Fibroblast of upper back skin (primary cell): ENCODE results near the gene ADGRG3.
"Not testable (repeated sequence)": the region's sequence is repeated elsewhere in the genome, so short reads cannot be mapped to it uniquely, and the experiment has no call there.

Experiments used
- DNase-seq: peaks from one replicate; pipeline ENCODE4 v3.0.0-alpha.2; 2013

The ADGRG3 gene

GRCh38 chr16:57699481-57699880 lies 31.4 kb downstream of the ADGRG3 start:
- DNase-seq: no peak

DNA sequence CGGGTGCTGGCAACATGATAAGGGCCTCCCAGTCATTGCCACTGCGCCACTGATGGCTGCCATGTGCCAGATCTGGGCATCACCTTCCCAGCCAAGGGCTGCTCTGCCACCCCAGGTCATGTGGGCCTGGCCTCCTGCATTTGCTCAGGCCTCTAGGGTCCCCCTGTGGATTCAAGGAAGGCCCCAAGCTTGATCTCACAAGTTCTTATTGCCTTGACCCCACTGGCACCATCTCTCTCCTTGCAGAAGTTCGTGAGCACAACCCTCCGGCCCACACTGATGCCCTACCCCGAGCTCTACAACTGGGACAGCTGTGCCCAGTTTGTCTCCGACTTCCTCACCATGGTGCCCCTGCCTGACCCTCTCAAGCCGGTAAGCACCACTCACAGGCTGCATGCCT lies 31.8 kb downstream of the ADGRG3 start:
- DNase-seq: no peak

DNA sequence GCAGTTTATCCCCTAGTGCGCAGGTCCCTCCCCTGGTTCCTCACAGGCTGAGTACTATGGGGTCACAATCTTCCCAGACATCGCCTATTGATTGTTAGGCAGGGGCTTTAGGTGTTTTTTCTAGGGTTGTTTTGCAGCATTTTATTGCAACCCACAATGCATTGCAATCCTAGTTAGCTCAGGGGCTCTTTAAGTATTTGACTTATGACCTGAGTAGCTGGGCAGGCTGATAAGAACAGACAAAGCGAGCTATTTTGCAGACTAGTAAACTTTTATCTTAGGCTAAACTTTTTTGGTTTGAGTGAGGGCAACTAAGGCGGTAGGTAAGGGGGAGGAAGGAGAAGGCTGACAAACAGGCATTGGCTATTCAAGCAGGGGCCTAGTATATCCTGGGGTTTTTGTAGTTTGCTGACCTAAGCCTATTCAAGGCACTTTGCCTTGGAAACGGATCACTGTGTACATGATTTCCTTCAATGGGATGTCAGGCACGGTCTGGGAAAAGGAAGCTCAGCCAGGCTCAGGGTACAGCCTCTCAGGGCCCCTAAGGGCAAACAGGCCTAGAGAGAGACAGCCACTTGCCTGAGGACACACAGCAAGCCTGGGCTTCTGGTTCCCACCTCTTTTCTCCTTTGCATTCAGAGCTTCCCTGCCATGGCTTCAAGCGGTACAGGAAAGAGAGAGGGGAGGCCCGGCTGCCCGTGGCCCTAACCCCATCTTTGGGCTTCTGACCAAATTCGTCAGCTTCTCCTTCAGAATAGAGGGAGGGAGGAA lies 32.9 kb downstream of the ADGRG3 start:
- no peak for DNase-seq

DNA sequence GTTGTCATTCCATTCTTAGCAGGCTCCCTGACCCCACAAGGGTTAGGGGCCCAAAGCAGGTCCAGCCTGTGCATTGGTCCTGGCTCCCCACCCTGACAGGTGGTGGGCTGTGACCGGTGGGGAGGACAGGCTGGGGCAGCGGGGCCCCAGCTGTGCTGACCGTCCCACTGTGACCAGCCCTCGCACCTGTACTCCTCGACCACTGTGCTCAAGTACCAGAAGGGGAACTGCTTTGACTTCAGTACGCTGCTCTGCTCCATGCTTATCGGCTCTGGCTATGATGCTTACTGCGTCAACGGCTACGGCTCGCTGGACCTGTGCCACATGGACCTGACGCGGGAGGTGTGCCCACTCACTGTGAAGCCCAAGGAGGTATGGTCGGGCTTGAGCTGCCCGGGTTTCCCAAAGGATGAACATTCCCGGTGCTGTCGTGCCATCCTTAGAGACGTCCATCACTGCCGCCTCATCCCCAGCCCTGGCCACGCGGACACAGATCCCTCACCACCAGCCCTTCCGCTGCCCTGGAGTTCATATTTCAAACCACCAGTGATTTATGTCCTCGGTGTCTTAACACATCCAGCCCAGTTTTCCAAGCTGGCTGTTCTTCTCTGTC lies 33.8 kb downstream of the ADGRG3 start:
- no peak for DNase-seq

- no peak for DNase-seq
Observed at GRCh38 chr16:57703416-57704010, 35.4 kb downstream of the ADGRG3 start.

- DNase-seq: no peak
Observed at GRCh38 chr16:57704011-57704904, 36.2 kb downstream of the ADGRG3 start.

DNA sequence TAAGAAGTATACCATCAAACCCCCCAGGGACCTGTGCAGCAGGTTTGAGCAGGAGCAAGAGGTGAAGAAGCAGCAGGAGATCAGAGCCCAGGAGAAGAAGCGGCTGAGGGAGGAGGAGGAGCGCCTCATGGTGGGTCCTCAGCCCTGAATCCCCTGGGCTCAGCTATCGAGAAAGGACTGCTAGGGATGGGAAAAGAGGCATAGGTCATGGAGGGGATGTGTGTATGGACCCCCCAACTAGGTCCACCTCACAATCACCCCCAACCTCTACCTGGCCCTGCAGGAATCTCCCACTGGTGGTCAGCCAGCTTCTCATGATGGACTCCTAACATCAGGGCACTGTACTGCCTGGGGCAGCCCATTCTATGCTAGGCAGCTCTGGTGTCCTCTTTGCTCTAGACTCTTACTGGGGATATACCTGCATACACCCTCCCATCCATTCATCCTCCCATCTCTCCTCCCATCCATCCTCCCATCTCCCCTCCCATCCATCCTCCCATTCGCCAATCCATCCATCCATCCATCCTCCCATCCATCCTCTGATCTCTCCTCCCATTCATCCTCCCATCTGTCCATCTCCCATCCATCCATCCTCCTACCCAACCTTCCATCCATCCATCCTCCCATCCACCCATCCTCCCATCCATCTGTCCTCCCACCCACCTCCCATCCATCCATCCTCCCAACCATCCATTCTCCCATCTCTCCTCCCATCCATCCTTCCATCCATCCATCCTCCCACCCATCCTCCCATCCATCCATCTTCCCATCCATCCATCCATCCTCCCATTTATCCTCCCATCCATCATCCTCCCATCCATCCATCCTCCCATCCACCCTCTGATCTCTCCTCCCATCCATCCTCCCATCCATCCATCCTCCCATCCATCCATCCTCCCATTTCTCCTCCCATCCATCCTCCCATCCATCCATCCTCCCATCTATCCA lies 37.1 kb downstream of the ADGRG3 start:
- DNase-seq: no peak

DNA sequence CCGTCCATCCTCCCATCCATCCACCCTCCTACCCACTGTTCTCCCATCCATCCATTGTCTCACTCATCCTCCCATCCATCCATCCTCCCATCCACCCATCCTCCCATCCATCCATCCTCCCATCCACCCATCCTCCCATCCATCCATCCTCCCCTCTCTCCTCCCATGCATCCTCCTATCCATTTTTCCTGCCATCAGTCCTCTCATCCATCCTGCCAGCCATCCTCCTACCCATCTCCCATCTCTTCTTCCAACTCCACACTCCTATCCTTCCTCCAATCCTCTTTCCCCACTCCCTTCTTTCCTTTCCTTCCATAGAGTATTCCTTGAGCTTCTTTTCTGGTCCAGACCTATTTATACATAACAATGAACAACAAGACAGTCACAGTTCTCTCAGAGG lies 38.6 kb downstream of the ADGRG3 start:
- no peak for DNase-seq

DNA sequence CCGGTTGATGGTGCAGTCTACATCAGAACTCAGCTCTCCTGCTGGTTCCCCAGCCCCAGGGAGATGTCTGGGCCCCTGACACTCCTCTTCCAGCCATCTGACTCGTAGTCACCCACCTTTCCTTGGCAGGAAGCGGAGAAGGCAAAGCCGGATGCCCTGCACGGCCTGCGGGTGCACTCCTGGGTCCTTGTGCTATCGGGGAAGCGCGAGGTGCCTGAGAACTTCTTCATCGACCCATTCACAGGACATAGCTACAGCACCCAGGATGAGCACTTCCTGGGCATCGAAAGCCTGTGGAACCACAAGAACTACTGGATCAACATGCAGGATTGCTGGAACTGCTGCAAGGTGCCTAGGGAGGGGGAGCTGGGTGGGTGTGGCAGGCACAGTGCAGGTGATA lies 39.2 kb downstream of the ADGRG3 start:
- no peak for DNase-seq

GRCh38 chr16:57708168-57708567 lies 40.1 kb downstream of the ADGRG3 start:
- DNase-seq: no peak

DNA sequence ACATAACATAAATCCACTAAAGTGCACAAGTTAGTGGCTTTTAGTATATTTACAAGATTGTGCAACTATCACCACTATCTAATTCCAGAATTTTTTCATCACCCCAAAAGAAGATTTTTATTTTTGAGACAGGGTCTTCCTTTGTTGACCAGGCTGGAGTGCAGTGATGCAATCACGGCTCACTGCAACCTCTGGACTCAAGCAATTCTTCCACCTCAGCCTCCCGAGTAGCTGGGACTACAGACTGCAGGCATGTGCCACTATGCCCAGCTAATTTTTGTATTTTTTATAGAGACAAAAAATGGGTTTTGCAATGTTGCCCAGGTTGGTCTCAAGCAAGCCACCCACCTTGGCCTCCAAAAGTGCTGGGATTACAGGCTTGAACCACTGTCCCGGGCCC lies 41.6 kb downstream of the ADGRG3 start:
- DNase-seq: no peak

GRCh38 chr16:57711346-57711745 lies 43.2 kb downstream of the ADGRG3 start:
- DNase-seq: no peak

DNA sequence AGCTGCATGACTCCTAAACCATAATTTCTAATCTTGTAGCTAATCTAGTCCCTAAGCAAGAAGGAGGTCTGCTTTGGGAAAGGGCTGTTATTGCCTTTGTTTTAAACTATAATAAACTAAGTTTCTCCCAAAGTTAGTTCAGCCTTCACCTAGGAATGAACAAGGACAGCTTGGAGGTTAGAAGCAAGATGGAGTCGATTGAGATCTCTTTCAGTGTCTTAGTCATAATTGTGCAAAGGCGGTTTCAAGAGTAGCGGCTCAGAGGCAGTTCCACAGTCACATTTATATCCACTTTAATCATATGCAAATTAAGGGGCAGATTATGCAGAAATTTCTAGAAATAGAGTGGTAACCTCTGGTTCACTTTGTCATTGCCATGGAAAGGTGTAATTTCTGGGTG lies 43.9 kb downstream of the ADGRG3 start:
- DNase-seq: no peak

DNA sequence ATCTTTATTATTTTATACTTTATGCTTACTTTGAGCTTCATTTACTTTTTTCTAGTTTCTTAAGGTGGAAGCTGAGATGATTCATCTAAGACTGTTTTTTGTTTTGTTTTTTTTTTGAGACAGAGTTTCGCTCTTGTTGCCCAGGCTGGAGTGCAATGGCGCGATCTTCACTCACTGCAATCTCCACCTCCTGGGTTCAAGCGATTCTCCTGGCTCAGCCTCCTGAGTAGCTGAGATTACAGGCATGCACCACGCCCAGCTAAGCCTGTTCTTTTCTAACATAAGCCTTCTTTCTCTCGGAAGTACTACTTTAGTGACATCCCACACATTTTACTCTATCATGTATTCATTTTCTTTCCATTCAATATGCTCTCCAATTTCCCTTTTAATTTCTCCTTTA lies 44.5 kb downstream of the ADGRG3 start:
- DNase-seq: not testable (repeated sequence)

DNA sequence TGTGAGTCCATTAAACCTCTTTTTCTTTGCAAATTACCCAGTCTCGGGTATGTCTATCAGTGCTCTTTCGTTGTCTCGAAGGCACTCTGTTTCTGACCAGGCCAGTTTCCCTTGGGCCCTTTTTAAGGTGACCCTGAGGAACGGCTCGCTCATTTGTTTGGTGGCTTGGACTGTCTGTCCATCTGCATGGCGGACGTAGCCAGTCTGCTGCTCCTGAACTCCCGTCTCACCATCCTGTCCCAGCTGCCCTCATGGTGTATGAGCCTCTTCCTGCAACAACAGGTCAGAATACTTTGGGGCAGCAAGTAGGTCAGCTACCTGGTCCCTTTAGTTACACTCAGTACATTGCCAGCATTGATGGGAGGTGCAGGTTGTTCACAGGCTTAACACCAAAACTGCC lies 45.5 kb downstream of the ADGRG3 start:
- no peak for DNase-seq

DNA sequence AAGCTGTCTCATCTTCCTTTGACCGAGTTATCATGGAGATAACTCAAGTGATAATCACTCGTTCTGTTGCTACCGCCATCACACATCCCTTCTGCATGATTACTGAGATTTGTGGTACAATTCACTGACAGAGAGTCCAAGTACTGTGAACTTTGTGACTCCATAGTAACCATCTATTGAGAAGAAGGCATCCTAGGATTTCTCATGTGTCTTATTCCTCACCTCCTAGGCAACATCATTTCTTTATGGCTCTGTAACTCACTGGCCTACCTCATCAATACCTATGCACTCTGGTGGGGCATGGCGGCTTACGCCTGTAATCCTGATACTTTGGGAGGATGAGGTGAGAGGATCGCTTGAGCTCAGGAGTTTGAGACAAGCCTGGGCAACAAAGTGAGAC lies 45.9 kb downstream of the ADGRG3 start:
- no peak for DNase-seq

GRCh38 chr16:57720142-57720575 lies 52.1 kb downstream of the ADGRG3 start:
- DNase-seq: peak; percentile 48

DNA sequence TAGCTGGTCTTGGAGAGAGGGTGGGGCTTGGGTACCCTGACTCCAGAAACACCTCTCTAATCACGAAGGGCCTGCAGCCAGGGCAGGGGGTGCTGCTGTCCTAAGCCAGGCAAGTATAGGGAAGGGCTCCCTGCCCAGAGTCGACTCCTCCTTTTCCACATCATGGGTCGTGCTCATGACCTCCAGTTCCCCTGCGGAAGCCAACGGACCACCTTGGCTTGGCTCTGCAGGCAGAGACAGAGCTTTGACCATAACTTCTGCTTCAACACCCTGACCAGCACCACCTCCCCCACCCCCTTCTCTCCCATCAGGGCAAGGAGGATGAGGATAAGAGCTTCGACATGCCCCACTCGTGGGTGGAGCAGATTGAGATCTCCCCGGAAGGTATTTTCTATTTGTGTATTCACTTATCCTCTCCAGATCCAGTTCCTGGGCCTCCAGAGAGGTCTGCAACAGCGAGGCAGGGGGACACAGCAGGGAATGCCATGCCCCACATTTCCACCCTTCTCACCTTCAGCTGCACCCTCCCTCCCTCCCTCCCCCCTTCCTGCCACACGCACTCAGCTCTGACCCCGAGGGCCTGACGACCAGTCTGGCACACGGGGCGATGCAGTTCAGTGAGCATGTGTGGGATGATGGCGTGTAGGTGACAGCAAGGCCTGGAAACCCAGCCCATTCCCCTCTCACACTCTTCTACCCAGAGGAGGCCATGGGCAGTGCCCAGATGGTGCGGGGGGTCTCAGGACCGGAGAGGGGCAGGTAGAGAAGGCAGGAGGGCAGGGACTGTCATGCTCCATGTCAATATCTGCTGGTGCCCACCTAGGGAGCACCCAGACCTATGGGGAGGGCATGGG lies 53.5 kb downstream of the ADGRG3 start:
- no peak for DNase-seq

GRCh38 chr16:57722210-57722499 lies 54.0 kb downstream of the ADGRG3 start:
- no peak for DNase-seq

DNA sequence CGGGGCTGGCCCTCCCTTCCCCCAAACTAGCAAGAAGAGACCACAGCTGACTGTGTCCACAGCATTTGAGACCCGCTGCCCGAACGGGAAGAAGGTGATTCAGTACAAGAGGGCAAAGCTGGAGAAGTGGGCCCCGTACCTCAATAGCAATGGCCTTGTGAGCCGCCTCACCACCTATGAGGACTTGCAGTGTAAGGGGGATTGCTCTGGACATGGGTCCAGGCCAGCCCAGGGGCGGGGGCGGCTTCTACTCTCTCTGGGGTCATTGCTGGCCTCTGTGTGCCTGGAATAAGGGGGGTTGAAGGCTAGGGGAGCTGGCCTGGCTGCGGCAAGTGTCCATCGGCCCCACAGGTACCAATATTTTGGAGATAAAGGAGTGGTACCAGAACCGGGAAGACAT lies 54.5 kb downstream of the ADGRG3 start:
- no peak for DNase-seq

DNA sequence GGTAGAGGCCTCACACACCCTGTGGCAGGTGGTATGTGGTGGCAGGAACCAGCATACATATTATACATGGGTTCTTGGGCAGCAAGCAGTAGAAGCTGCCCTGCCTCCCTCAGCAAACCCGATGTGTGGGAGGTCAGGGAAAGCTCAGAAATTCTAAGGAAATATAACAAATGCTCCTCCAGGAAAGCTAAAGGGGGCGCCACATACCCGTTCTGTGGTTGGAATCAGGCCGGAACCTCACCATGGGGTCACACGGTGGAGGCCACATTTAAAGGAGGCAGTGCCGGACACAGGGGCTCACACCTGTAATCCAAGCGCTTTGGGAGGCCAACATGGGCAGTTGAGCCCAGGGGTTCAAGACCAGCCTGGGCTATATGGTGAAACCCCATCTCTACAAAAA lies 55.1 kb downstream of the ADGRG3 start:
- no peak for DNase-seq
